Naive thymus-derived CD4-positive, alpha-beta T cell (primary cell): Measurements from ENCODE around the gene TMCC2. TPM values are rescaled to one million over a fixed set of nuclear protein-coding genes. Genes with fewer than 3 reads are reported as not detected.

Source experiments
- ATAC-seq: fragments of 150-1000 bp; cut with Tn5 transposase; 2 replicates; pipeline ENCODE4 v1.10.0; 2021; ENCODE audit warnings: mild to moderate bottlenecking, moderate library complexity
- CTCF ChIA-PET: fragments of 350-600 bp; sonication (Branson Sonifier 250); formaldehyde crosslinking; loops from one replicate; lab custom pipeline; 2021; ENCODE audit warnings: antibody characterized with exemption; lab: Charles Lee
- POLR2A ChIA-PET: fragments of 350-600 bp; sonication (Branson Sonifier 250); formaldehyde crosslinking; loops from one replicate; lab custom pipeline; 2021; ENCODE audit warnings: antibody characterized with exemption, inconsistent platforms; lab: Charles Lee
- DNase-seq, 9 donors: peaks; one replicate each; pipeline versions ENCODE4 v3.0.0 to v3.0.0-alpha.2; 2020 to 2022; ENCODE audit warnings: mixed read lengths in 1 of 9
- H3K27ac ChIP-seq: one replicate; pipeline ENCODE4 v1.7.0; 2013; ENCODE audit warnings: mild to moderate bottlenecking, low read depth, low read length, moderate library complexity
- H3K27me3 ChIP-seq, 2 donors: one replicate each; pipeline ENCODE4 v1.7.0; 2013; ENCODE audit warnings: low read length in 2 of 2, mild to moderate bottlenecking in 2 of 2, moderate library complexity in 2 of 2; ENCODE audit not compliant: control insufficient read depth in 2 of 2, insufficient read depth in 2 of 2
- H3K36me3 ChIP-seq, 3 experiments: 1 replicate in 2 of 3; 2 replicates in 1 of 3; pipeline ENCODE4 v1.7.0; 2013; ENCODE audit warnings: low read length in 3 of 3, mild to moderate bottlenecking in 3 of 3, moderate library complexity in 1 of 3; ENCODE audit not compliant: insufficient read depth in 3 of 3, control insufficient read depth in 2 of 3
- H3K4me1 ChIP-seq, 2 donors: one replicate each; pipeline ENCODE4 v1.7.0; 2013; ENCODE audit warnings: low read length in 2 of 2, mild to moderate bottlenecking in 2 of 2, moderate library complexity in 1 of 2; ENCODE audit not compliant: control insufficient read depth in 2 of 2, insufficient read depth in 2 of 2
- H3K4me3 ChIP-seq: 2 replicates; pipeline ENCODE4 v1.7.0; 2013; ENCODE audit warnings: mild to moderate bottlenecking, low read length
- H3K9me3 ChIP-seq, 3 experiments: 1 replicate in 2 of 3; 2 replicates in 1 of 3; pipeline ENCODE4 v1.7.0; 2013; ENCODE audit warnings: low read length in 3 of 3; ENCODE audit not compliant: control insufficient read depth in 2 of 3
- H3K27ac Mint-ChIP-seq, 9 donors: one replicate each; pipeline ENCODE4 v1.8.0; 2020 to 2022; ENCODE audit warnings: mixed read lengths in 9 of 9, mild to moderate bottlenecking in 8 of 9, moderate library complexity in 5 of 9, inconsistent platforms in 2 of 9
- H3K27me3 Mint-ChIP-seq, 5 donors: one replicate each; pipeline ENCODE4 v1.8.0; 2021 to 2022; ENCODE audit warnings: mixed read lengths in 5 of 5, mild to moderate bottlenecking in 1 of 5
- H3K36me3 Mint-ChIP-seq, 5 donors: one replicate each; pipeline ENCODE4 v1.8.0; 2020 to 2022; ENCODE audit warnings: mixed read lengths in 5 of 5, mild to moderate bottlenecking in 3 of 5, inconsistent platforms in 1 of 5
- H3K4me1 Mint-ChIP-seq, 7 donors: one replicate each; pipeline ENCODE4 v1.8.0; 2020 to 2022; ENCODE audit warnings: mixed read lengths in 7 of 7, mild to moderate bottlenecking in 3 of 7, inconsistent platforms in 1 of 7
- H3K4me3 Mint-ChIP-seq, 10 donors: one replicate each; pipeline ENCODE4 v1.8.0; 2020 to 2022; ENCODE audit warnings: mild to moderate bottlenecking in 10 of 10, mixed read lengths in 10 of 10, moderate library complexity in 6 of 10, inconsistent platforms in 2 of 10
- H3K9me3 Mint-ChIP-seq, 11 donors: one replicate each; pipeline ENCODE4 v1.8.0; 2020 to 2022; ENCODE audit warnings: mixed read lengths in 11 of 11, mild to moderate bottlenecking in 4 of 11, inconsistent platforms in 1 of 11, moderate library complexity in 1 of 11
- intact Hi-C, 2 donors: fragments of 100-400 bp; cut with micrococcal nuclease; formaldehyde crosslinking; loops; one replicate each; pipeline ENCODE4 v1.15.1; 2023
- polyA plus RNA-seq, 2 donors: library from polyadenylated mRNA; unstranded; fragments of 300-500 nt; fragmentation: Illumina TruSeq; gene quantifications; one replicate each; pipeline ENCODE4 v1.2.3, GENCODE V29; 2021
- total RNA-seq, 6 experiments: library from RNA in 5 of 6; stranded (reverse) in 5 of 6; gene quantifications; 1 replicate in 5 of 6; 2 replicates in 1 of 6; pipeline ENCODE4 v1.2.3 and lab custom pipeline; 2021 to 2026

TMCC2 gene
- total and polyA plus RNA-seq, 7 experiments from 2014 or later, result 0.30 to 3.6 (median 1.3) TPM

DNA sequence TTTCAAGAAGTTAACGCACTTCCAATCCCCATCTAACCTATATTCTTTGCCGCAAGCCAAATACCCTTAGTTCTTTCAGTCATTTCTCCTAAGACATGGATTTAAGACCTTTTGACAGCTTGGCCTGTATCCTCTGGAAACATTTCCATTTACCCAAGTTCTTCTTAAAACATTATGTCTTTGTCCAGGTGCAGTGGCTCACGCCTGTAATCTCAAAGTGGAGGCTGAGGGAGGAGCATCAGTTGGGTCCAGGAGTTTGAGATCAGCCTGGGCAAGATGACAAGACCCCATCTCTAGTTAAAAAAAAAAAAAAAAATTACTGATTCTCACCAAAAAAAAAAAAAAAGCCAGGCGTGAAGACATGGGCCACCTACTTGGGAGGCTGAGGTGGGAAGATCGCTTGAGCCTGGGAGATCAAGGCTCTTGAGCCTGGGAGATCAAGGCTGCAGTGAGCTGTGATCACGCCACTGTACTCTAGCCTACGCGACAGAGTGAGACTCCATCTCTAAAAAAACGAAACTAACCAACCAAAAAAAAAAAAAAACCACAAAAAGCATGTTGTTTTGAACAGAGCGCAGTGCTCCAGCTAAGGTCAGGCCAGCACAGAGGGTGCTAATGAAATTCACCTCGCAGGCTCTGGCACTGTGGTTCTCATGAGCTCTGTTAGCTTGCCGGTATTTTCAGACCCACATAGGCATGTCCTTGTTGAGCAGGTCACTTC, 57.8 kb downstream of the TMCC2 start:
- POLR2A ChIA-PET, result interaction anchor here (0.8 to 22.0 kb wide), 10 partner anchors 8 to 1636 kb away, joined by 3 to 1119 read pairs (median 5); partner anchors contain the start of genes FCMR and NUAK2
- Histone ChIP-seq H3K4me3 (peak overlapping the region; percentile 60), H3K27me3 (no peaks in the 10 kb centered on the region), H3K4me1 (peaks cover 55 to 69% of the 10 kb centered on the region in 2 donors), H3K9me3 (no peaks in the 10 kb centered on the region), H3K27ac (peak overlapping the region; percentile 83), H3K36me3 (no peaks in the 10 kb centered on the region)
- peak overlapping the region; percentile 63 to 89 (median 80) for H3K4me3 Mint-ChIP-seq
- peak; percentile 58 for ATAC-seq
- H3K27me3 Mint-ChIP-seq, result peaks cover 0 to 20% (median 0%) of the 10 kb centered on the region in 5 donors
- peaks cover 0 to 8% (median 0%) of the 10 kb centered on the region in 11 donors for H3K9me3 Mint-ChIP-seq
- CTCF ChIA-PET, result interaction anchor here (0.7 to 23.1 kb wide), 8 partner anchors 8 to 48 kb away, joined by 3 to 955 read pairs (median 4); partner anchors contain the start of gene NUAK2
- peak in 8 of 9 donors; percentile 47 to 78 (median 68) for DNase-seq
- H3K36me3 Mint-ChIP-seq, result peaks cover 0 to 7% (median 0%) of the 10 kb centered on the region in 5 donors
- intact Hi-C loops, result loop anchor here (1.0 to 10.0 kb wide), 15 partner anchors 10 to 1991 kb away; partner anchors contain the start of genes NUAK2 (in 2 of the 2), DSTYK (in 1 of the 2), ELK4 (in 1 of the 2) and MDM4 (in 1 of the 2)
- H3K27ac Mint-ChIP-seq, result peak overlapping the region; percentile 90 to 99 (median 97)
- peaks cover 66 to 95% (median 73%) of the 10 kb centered on the region in 7 donors for H3K4me1 Mint-ChIP-seq

DNA sequence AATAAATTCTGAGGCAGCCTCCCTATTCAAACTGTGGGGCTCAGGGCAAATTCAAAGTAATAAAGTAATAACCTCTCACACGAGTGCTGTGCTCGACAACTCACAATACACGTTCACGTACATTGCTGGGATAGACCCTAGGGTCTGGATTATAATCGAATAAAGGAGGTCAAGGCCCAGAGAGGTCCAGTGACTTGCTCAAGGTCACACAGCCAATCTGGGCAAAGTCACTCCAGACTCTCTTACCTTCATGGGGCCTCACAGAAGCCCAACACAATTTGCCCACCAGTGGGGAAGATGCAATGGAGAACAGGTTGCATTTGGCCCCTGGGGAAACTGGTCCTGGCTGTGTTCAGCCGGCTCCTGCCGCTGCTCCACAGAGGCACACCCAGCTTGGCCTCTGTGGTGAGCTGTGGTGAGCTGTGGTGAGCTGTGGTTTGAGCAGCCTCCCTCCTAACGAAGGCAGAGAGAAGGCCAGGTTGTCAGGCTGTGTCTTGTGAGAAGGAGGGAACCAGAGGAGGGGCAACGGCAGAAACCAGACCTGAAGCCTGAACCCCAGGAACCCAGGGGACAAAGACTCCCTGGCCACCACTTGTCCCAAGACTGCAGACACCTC, 58.7 kb downstream of the TMCC2 start:
- ChIA-PET POLR2A (interaction anchor here (1.5 to 22.0 kb wide), 5 partner anchors 11 to 36 kb away, joined by 6 to 1119 read pairs (median 82); partner anchors contain the start of gene NUAK2), CTCF (interaction anchor here (0.9 to 23.1 kb wide), 6 partner anchors 9 to 50 kb away, joined by 3 to 955 read pairs (median 4); partner anchors contain the start of gene NUAK2)
- intact Hi-C loops, result loop anchor here (5.0 to 10.0 kb wide), 8 partner anchors 198 to 1992 kb away; partner anchors contain the start of genes MDM4 (in 1 of the 2) and PPP1R15B (in 1 of the 2)
- Mint-ChIP-seq H3K36me3 (peaks cover 0 to 4% (median 0%) of the 10 kb centered on the region in 5 donors), H3K9me3 (peaks cover 0 to 8% (median 0%) of the 10 kb centered on the region in 11 donors), H3K27ac (peak overlapping the region; percentile 90 to 99 (median 97)), H3K4me3 (peak overlapping the region; percentile 63 to 89 (median 80)), H3K27me3 (peaks cover 0 to 18% (median 0%) of the 10 kb centered on the region in 5 donors), H3K4me1 (peaks cover 68 to 95% (median 76%) of the 10 kb centered on the region in 7 donors)
- Histone ChIP-seq H3K36me3 (no peaks in the 10 kb centered on the region), H3K4me1 (peaks cover 56 to 70% of the 10 kb centered on the region in 2 donors), H3K9me3 (no peaks in the 10 kb centered on the region), H3K4me3 (peak overlapping the region; percentile 60), H3K27me3 (no peaks in the 10 kb centered on the region), H3K27ac (peak overlapping the region; percentile 83)
- peak; percentile 29 to 84 (median 53) for DNase-seq
- no peak for ATAC-seq

DNA sequence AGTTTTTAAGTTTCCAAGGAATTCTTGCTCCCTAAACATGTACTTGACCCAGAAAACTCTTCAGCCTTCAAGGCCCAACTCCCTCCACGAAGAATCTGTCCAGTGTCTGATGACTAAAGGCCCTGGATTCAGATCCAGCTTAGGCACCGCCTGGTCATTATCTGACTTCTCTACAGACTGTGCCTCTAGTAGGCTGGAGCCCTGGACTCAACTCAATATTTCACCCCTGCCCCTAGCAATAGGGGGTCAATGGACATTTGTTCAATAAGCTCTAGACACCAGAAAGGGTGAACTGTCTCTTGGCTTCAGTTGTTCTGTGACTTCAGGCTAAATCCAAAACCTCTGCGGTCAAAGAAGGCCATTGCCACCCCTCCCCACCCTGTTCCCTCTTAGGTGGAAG, 59.3 kb downstream of the TMCC2 start:
- POLR2A ChIA-PET, result interaction anchor here (0.6 to 22.0 kb wide), 6 partner anchors 9 to 58 kb away, joined by 3 to 1119 read pairs (median 46); partner anchors contain the start of gene NUAK2
- Histone ChIP-seq H3K27ac (peak overlapping the region; percentile 83), H3K36me3 (no peaks in the 10 kb centered on the region), H3K27me3 (no peaks in the 10 kb centered on the region), H3K4me1 (peaks cover 60 to 77% of the 10 kb centered on the region in 2 donors), H3K4me3 (peak overlapping the region; percentile 60), H3K9me3 (no peaks in the 10 kb centered on the region)
- intact Hi-C loops, result loop anchor here (5.0 to 10.0 kb wide), 8 partner anchors 198 to 1992 kb away; partner anchors contain the start of genes MDM4 (in 1 of the 2) and PPP1R15B (in 1 of the 2)
- Mint-ChIP-seq H3K9me3 (peaks cover 0 to 8% (median 0%) of the 10 kb centered on the region in 11 donors), H3K4me3 (peak overlapping the region; percentile 63 to 89 (median 80)), H3K36me3 (peaks cover 0 to 4% (median 0%) of the 10 kb centered on the region in 5 donors), H3K27me3 (peaks cover 0 to 18% (median 0%) of the 10 kb centered on the region in 5 donors), H3K4me1 (peaks cover 68 to 96% (median 82%) of the 10 kb centered on the region in 7 donors), H3K27ac (peak overlapping the region; percentile 90 to 99 (median 97))
- no peak for ATAC-seq
- DNase-seq, result no peak
- CTCF ChIA-PET, result interaction anchor here (1.2 to 23.1 kb wide), 3 partner anchors 11 to 50 kb away, joined by 3 to 955 read pairs (median 148); partner anchors contain the start of gene NUAK2

DNA sequence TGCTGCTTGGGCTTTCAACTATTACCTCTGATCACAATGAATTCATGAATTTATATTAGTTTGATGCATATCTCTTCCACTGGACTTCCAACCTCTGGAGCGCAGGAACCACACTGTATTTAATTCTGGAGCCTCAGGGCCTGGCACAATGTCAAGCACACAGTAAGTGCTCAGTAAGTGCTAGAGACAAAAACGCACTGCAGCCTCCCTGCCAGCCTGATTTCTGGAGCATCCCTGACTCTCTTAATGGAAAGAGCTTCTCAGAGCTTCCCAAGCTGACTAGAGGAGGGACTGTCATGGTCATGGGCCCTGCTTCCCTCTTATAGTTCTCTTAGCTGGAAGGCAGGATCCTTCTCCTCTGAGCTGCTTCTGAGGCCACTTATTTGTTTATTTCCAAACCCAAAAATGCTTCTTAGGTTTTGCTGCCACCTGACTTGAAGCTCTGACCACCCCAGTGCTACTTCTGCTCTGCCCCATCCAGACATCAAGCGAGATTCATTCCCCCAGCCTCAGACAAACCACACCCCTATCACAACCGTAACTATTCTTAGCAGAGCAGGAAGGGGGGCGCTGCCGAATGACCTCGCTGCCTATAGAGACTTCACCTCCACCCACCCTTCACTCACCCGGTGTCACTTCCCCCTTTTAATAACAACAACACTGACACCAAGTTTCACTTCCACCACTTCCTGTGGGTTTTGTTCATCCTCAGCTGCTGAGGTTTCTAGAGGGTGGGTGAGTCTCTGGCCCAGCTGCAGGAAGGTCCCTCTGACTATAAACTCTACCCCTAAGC, 60.2 kb downstream of the TMCC2 start:
- ATAC-seq, result peak; percentile 80
- Histone ChIP-seq H3K27ac (peak overlapping the region; percentile 83), H3K4me1 (peaks cover 60 to 71% of the 10 kb centered on the region in 2 donors), H3K27me3 (no peaks in the 10 kb centered on the region), H3K36me3 (no peaks in the 10 kb centered on the region), H3K9me3 (no peaks in the 10 kb centered on the region), H3K4me3 (peak overlapping the region; percentile 60)
- Mint-ChIP-seq H3K9me3 (peaks cover 0 to 8% (median 0%) of the 10 kb centered on the region in 11 donors), H3K4me3 (peak overlapping the region; percentile 63 to 89 (median 80)), H3K36me3 (no peaks in the 10 kb centered on the region), H3K27me3 (peaks cover 0 to 11% (median 0%) of the 10 kb centered on the region in 5 donors), H3K27ac (peak overlapping the region; percentile 90 to 99 (median 97)), H3K4me1 (peaks cover 64 to 95% (median 81%) of the 10 kb centered on the region in 7 donors)
- CTCF ChIA-PET, result interaction anchor here (0.7 to 23.1 kb wide), 4 partner anchors 12 to 202 kb away, joined by 3 to 955 read pairs (median 77); partner anchors contain the start of gene NUAK2
- POLR2A ChIA-PET, result interaction anchor here (0.6 to 22.0 kb wide), 8 partner anchors 8 to 762 kb away, joined by 3 to 1119 read pairs (median 8); partner anchors contain the start of gene NUAK2
- DNase-seq, result peak; percentile 34 to 94 (median 91)
- intact Hi-C loops, result loop anchor here (1.0 to 10.0 kb wide), 14 partner anchors 8 to 1993 kb away; partner anchors contain the start of genes MDM4 (in 1 of the 2), NUAK2 (in 1 of the 2), PPP1R15B (in 1 of the 2) and RAB29 (in 1 of the 2)

DNA sequence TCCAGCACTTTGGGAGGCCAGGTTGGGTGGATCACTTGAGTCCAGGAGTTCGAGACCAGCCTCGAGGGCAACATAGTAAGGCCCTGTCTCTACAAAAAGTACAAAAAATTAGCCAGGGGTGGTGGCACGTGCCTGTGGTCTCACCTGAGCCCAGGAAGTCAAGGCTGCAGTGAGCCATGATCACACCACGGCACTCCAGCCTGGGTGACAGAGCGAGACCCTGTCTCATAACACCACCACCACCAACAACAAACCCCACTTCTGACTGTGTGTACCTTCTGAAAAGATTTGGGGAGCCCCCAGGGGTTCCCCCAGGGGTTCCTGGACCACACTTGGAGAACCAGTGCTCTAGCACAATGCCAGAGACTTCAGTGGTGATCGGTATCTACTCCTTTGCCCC, 63.9 kb downstream of the TMCC2 start:
- intact Hi-C loops, result no loop called here
- no peaks in the 10 kb centered on the region for H3K27me3 ChIP-seq
- peaks cover 56 to 95% (median 83%) of the 10 kb centered on the region in 7 donors for H3K4me1 Mint-ChIP-seq
- peaks cover 0 to 8% (median 0%) of the 10 kb centered on the region in 5 donors for H3K27me3 Mint-ChIP-seq
- H3K27ac ChIP-seq, result no peak overlapping the region
- ATAC-seq (no peak), DNase-seq (no peak)
- ChIA-PET CTCF (interaction anchor here (0.7 to 1.3 kb wide), 3 partner anchors 16 to 23 kb away, joined by 3 to 5 read pairs (median 3); no protein-coding TSS in a partner anchor), POLR2A (interaction anchor here (0.5 to 1.6 kb wide), 3 partner anchors 27 to 104 kb away, joined by 4 to 7 read pairs (median 5); no protein-coding TSS in a partner anchor)
- peaks cover 34 to 66% of the 10 kb centered on the region in 2 donors for H3K4me1 ChIP-seq
- H3K4me3 ChIP-seq, result no peak overlapping the region
- H3K9me3 ChIP-seq, result no peaks in the 10 kb centered on the region
- peak overlapping the region in 8 of 9 donors; percentile 51 to 96 (median 80) for H3K27ac Mint-ChIP-seq
- H3K36me3 Mint-ChIP-seq, result no peaks in the 10 kb centered on the region
- no peaks in the 10 kb centered on the region for H3K9me3 Mint-ChIP-seq
- peak overlapping the region in 3 of 10 donors; percentile 9 to 61 (median 14) for H3K4me3 Mint-ChIP-seq
- no peaks in the 10 kb centered on the region for H3K36me3 ChIP-seq
